ENCODE results near the gene SDHA. TPM values are rescaled to one million over a fixed set of nuclear protein-coding genes. Genes with fewer than 3 reads are reported as not detected.

SDHA gene
- total RNA-seq = 142 and 184 TPM in 2 replicates
- polyA plus RNA-seq (2012) = 117 TPM

- peak; percentile 93 for DNase-seq (ENCODE audit: low read depth)
These were observed at the start of gene SDHA, which contains the start of gene CCDC127 for GRCh38 chr5:217494-218456. TSS of gene SDHA (plus strand) at chr5:218320. CDS start at chr5:218356, 36 bp downstream. TSS of gene CCDC127 (minus strand) at chr5:218153. CDS start at chr5:216849, 1,304 bp downstream.

DNA sequence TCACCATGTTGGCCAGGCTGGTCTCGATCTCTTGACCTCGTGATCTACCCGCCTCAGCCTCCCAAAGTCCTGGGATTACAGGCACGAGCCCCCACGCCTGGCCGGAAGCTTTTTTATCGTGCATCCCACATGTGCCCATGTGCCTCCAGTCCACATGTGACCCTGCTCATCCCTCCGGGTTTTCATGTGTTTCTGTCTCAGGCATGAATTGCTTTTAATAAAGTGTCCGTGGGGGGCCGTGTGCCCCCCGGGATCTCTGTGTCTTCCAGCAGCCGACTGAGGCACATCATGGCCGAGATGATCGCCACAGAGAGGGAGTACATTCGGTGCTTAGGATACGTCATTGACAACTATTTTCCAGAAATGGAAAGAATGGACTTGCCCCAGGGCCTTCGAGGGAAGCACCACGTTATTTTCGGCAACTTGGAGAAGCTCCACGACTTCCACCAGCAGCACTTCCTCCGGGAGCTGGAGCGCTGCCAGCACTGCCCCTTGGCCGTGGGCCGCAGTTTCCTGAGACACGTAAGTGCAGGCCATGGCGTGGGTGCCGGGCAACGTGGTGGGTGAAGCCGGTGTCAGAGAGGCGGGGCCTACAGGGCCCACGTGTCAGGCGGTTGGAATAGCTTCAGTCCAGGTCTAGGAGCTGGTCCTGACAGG is 48.9 kb upstream of the SDHA start:
- DNase-seq (ENCODE audit: low read depth) = no peak

GRCh38 chr5:169728-170094 is 48.4 kb upstream of the SDHA start:
- DNase-seq (ENCODE audit: low read depth) = no peak

DNA sequence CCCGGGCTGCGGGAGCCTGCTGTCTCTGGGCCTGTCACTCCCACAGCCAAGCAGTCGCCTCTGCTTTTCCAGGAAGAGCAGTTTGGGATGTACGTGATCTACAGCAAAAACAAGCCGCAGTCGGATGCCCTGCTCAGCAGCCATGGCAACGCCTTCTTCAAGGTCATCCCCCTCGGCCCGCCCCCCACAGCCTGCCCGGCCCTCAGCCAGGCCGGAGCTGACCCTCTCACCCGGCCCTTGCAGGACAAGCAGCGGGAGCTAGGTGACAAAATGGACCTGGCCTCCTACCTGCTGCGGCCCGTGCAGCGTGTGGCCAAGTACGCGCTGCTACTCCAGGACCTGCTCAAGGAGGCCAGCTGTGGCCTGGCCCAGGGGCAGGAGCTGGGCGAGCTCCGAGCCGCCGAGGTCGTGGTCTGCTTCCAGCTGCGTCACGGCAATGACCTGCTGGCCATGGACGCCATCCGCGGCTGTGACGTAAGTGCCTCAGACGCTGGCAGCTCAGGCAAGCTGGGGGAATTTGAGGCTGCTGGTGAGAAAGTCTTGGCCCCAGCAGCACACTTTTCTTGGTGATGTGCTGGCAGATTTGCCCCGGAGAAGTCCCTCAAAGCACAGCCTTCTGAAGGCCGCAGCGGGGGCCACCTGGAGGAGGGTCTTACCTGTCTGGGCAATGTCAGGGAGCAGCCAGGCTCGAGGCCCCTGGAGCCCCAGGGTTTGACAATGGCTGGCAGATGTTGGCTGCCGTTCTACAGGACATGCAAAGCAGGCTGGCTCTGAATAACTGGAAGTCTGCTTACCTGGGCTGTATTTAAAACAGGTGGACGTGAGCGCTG is 46.9 kb upstream of the SDHA start:
- DNase-seq (ENCODE audit: low read depth) = no peak

GRCh38 chr5:171801-172331 is 46.3 kb upstream of the SDHA start:
- no peak for DNase-seq (ENCODE audit: low read depth)

DNA sequence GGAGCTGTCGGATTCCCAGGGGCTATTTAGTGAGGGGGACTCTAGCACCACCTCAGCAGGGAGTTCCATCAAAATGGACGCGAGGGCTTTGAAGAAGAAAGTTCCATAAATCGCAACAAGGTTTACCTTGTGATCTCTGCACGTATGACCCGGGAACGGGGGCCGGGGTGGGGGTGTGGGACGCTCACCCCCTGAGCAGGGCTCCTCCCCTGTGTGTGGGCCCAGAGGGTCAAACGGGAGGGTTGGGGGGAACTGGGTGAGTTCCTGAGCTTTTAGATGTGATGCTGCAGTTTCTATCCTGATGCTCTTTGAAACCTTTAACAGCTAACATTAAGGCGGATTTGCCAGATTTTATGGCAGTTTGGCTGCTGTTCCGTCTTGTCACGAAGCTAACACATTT is 45.7 kb upstream of the SDHA start:
- DNase-seq (ENCODE audit: low read depth) = no peak

- no peak for DNase-seq (ENCODE audit: low read depth)
These were observed 45.3 kb upstream of the SDHA start for GRCh38 chr5:172841-173251.

DNA sequence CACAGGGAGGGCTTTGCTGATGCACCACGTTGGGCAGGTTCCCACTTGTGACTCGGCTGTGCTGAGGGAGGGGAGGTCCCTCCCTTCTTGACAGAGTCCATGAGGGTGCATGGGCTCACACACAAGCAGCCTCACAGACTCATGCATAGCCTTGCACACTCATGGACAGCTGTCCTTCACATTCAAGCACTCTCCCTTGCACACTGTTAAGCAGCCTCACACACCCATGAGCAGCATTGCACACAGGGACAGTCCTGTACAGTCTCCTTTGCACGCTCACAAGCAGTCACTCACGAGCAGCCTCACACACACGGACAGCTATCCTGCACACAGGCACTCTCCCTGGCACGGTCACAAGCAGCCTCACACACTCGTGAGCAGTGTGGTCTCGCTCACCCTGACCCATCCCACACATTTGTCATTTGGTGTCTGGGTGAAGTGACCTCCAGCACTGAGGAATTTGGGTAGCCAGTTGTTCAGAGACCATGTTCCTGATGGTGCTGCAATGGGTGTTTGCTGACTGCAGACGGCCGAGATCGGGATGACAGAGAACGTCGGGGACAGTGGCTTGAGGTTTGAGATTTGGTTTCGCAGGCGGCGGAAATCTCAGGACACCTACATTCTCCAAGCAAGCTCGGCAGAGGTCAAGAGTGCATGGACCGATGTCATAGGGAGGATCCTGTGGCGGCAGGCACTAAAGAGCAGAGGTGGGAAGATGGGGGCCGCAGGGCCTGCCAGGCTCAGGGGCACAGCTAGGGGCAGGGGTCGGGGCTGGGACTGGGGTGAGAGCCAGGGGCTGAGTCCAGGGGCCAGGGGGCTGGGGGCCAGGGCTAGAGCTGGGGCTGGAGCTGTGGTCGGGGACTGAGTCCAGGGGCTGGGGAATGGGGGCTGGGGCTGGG is 44.5 kb upstream of the SDHA start:
- DNase-seq (ENCODE audit: low read depth) = peak; percentile 60

DNA sequence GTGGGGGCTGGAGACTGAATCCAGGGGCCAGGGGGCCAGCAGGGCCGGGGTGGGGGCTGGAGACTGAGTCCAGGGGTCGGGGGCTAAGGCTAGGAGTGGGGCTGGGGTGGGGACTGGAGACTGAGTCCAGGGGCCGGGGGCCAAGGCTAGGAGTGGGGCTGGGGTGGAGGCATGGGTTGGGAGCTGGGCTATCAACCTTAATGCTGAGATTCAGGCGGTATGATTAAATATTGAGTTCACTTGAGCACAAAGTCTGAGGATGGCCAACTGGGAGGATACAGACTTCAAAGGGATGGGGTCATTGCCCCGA is 43.9 kb upstream of the SDHA start:
- DNase-seq (ENCODE audit: low read depth) = no peak

GRCh38 chr5:174876-175465 is 43.1 kb upstream of the SDHA start:
- no peak for DNase-seq (ENCODE audit: low read depth)

GRCh38 chr5:176296-176823 is 41.8 kb upstream of the SDHA start:
- no peak for DNase-seq (ENCODE audit: low read depth)

GRCh38 chr5:178110-178509 is 40.0 kb upstream of the SDHA start:
- DNase-seq (ENCODE audit: low read depth) = no peak

DNA sequence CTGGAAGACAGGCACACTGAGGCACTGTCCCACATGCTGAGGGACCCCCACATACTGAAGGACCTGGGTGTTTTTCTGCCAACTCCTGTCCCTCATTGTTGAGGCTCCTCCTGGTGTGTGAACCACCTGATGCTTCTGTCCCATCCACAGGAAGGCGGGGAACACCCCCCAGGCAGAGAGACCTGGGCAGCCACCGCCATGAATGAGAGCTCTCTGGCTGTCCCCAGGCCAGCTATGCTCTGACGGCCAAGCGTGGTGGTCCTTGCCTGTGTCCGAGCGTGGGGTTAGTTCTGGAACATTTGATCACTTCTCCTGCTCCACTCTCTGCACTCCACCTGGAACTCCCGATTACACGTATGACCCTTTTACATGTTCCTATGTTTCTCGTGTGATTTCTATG is 38.7 kb upstream of the SDHA start:
- no peak for DNase-seq (ENCODE audit: low read depth)

DNA sequence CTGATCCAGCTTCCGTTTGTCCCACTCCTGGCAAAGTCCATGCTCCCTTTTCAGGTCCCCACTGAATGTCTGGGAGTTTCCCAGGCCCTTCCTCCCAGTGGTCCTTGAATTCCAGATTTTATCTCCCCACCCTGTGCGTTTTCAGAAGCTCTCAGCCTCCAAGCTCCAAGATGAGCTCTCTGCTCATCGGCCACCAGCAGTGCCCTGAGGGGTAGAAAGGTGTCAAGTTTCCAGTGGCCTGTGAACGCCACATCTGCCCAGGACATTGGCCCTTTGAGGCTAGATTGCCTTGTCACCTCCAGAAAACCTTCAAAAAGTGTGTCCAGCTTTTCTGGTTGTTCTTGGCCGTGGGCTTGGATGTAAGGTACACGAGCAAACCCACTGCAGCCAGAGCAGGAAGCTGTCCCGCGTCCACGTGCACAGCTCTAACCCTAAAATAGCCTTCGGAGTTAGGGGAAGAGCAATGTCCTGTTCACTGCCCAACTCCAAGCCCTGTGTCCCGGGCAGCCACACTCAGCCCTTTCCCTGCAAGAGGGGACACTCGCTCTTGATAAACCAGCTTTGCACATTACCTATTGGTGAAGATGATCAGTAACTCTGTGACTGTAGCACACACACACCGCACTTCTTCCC is 37.7 kb upstream of the SDHA start:
- DNase-seq (ENCODE audit: low read depth) = no peak

- no peak for DNase-seq (ENCODE audit: low read depth)
These were observed 37.0 kb upstream of the SDHA start for GRCh38 chr5:181160-181559.

DNA sequence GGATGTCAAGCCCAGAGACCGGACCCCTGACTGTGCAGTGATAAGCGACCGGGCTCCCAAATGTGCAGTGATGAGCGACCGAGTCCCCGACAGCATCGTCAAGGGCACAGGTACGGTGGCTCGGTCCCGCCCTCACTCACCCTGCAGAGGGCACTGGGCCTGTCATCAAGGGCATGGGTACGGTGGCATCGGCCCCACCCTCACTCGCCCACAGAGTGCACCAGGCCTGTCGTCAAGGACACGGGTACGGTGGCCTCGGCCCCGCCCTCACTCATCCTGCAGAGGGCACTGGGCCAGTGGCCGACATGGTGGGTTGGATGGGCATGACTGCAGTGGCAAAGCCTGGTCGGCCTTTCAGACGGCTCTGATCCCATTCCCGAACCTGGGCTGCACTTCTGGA is 36.6 kb upstream of the SDHA start:
- DNase-seq (ENCODE audit: low read depth) = no peak

DNA sequence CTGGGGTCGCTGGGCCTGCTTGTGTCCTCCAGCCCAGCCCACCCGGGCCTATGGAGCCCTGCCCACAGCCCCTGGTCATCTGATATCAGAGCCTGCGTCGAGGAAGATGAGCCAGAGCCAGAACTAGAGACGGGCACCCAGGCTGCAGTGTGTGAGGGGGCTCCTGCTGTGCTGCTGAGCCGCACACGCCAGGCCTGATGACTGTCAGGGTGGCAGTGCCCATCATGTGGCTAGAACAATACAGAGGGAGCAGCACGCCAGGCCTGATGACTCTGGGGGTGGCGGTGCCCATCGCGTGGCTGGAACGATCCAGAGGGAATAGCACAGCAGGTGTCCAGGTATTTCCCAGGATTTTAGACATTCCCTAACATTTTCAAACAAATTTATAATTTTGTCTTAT is 36.0 kb upstream of the SDHA start:
- DNase-seq (ENCODE audit: low read depth) = no peak

DNA sequence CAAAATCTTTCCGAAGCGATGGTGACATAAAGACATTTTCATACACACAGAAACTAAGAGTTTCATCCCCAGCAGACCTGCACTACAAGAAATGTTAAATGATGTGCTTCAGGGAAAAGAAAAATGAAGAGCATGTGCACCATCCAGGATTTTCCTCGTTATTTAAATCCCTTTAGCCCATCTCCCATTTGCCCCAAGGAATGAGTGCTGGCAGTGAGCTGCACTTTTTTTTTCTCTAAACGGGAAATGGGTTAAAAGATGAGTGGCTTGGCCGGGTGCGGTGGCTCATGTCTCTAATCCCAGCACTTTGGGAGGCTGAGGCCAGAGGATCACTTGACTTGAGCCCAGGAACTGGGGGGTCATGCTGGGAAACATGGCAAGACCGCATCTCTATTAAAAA is 33.6 kb upstream of the SDHA start:
- DNase-seq (ENCODE audit: low read depth) = no peak

All from myocyte (in vitro differentiated cells).